Measurements from ENCODE around the gene OTOP3.

The OTOP3 gene

GRCh38 chr17:74990581-74991105 is 54.9 kb downstream of the OTOP3 start:
- no peak for DNase-seq

- DNase-seq: no peak
These were observed 56.5 kb downstream of the OTOP3 start for GRCh38 chr17:74992223-74992622.

GRCh38 chr17:74994440-74994839 is 58.7 kb downstream of the OTOP3 start:
- no peak for DNase-seq

GRCh38 chr17:74995847-74996246 is 60.1 kb downstream of the OTOP3 start:
- no peak for DNase-seq

GRCh38 chr17:74998783-74999182 is 63.1 kb downstream of the OTOP3 start:
- DNase-seq: no peak

- no peak for DNase-seq
These were observed 63.8 kb downstream of the OTOP3 start for GRCh38 chr17:74999523-74999922.

Measured in activated naive CD4-positive, alpha-beta T cell treated with Interleukin-2 at 50 U/mL for 16 hours (primary cell).